Liver (tissue), 3 donors: Measurements from ENCODE around the gene EGF.

Source experiments
- CTCF ChIP-seq: fragments of 150-350 bp; IDR thresholded peaks from 2 replicates; pipeline ENCODE4 v1.5.1; 2017; ENCODE audit warnings: improper control_type of control experiment, low read depth, low read length; ENCODE audit not compliant: missing input control
- GABPA ChIP-seq, 2 donors: IDR thresholded peaks in 1 of 2; conservative IDR thresholded peaks in 1 of 2; 2 replicates each; pipeline ENCODE4 v1.6.1; 2016; ENCODE audit warnings: antibody characterized with exemption in 2 of 2, mild to moderate bottlenecking in 1 of 2, moderate library complexity in 1 of 2
- HNF4G ChIP-seq: IDR thresholded peaks from 2 replicates; pipeline ENCODE4 v1.6.1; 2016; ENCODE audit warnings: antibody characterized with exemption
- JUND ChIP-seq, 2 donors: IDR thresholded peaks; 2 replicates each; pipeline ENCODE4 v1.6.1; 2016; ENCODE audit warnings: antibody characterized with exemption in 2 of 2
- RAD21 ChIP-seq, 2 donors: IDR thresholded peaks; 2 replicates each; pipeline ENCODE4 v1.6.1; 2016; ENCODE audit warnings: antibody characterized with exemption in 2 of 2, mild to moderate bottlenecking in 2 of 2
- RXRA ChIP-seq, 2 donors: IDR thresholded peaks; 2 replicates each; pipeline ENCODE4 v1.6.1; 2017 to 2018; ENCODE audit warnings: antibody characterized with exemption in 2 of 2, mild to moderate bottlenecking in 1 of 2
- TAF1 ChIP-seq: conservative IDR thresholded peaks from 2 replicates; pipeline ENCODE4 v1.6.1; 2016; ENCODE audit warnings: antibody characterized with exemption, mild to moderate bottlenecking
- YY1 ChIP-seq: IDR thresholded peaks from 2 replicates; pipeline ENCODE4 v1.6.1; 2016; ENCODE audit warnings: antibody characterized with exemption, mild to moderate bottlenecking
- ZBTB33 ChIP-seq: IDR thresholded peaks from 2 replicates; pipeline ENCODE4 v1.6.1; 2016; ENCODE audit warnings: antibody characterized with exemption
- TF ChIP-seq, protein P1 (sequence below): IDR thresholded peaks from 2 replicates; pipeline ENCODE4 v1.6.1; 2016; ENCODE audit warnings: antibody characterized with exemption
- TF ChIP-seq, protein P2 (sequence below): IDR thresholded peaks from 2 replicates; pipeline ENCODE4 v1.6.1; 2016; ENCODE audit warnings: antibody characterized with exemption
- donor health status: healthy.
- donor health status: healthy.

GRCh38 chr4:109912706-109913595 lies at the start of gene EGF:
- no peak for TF ChIP-seq CTCF
- TF ChIP-seq, protein P1, sequence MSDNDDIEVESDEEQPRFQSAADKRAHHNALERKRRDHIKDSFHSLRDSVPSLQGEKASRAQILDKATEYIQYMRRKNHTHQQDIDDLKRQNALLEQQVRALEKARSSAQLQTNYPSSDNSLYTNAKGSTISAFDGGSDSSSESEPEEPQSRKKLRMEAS = no peak
- no peak for TF ChIP-seq GABPA (IDR thresholded peaks at IDR 0.05 in 1 of 2, conservative IDR thresholded peaks at IDR 0.05 in 1 of 2)
- no peak for TF ChIP-seq ZBTB33
- TF ChIP-seq YY1 = no peak
- no peak for TF ChIP-seq JUND (IDR thresholded peaks at IDR 0.05)
- no peak for TF ChIP-seq TAF1
- TF ChIP-seq HNF4G = no peak
- no peak for TF ChIP-seq RXRA (IDR thresholded peaks at IDR 0.05)
- TF ChIP-seq RAD21 (IDR thresholded peaks at IDR 0.05) = no peak
- TF ChIP-seq, protein P2, sequence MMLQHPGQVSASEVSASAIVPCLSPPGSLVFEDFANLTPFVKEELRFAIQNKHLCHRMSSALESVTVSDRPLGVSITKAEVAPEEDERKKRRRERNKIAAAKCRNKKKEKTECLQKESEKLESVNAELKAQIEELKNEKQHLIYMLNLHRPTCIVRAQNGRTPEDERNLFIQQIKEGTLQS = no peak
